OCI-LY1 (cell line): Measurements from ENCODE around the gene TXNRD1.

Experiments
- H2AFZ ChIP-seq: fragments of 200-600 bp; sonication (generic), shearing (Covaris generic); 2 replicates; pipeline ENCODE4 v1.6.0; 2014; ENCODE audit warnings: antibody characterized with exemption, mild to moderate bottlenecking, low read length
- H3F3A ChIP-seq: fragments of 200-600 bp; sonication (generic), shearing (Covaris generic); 2 replicates; pipeline ENCODE4 v1.6.0; 2014; ENCODE audit warnings: mild to moderate bottlenecking, antibody characterized with exemption, low read length, moderate library complexity; ENCODE audit not compliant: insufficient read depth
- H3K27ac ChIP-seq: fragments of 200-600 bp; sonication (generic); 2 replicates; pipeline ENCODE4 v1.5.1; 2014; ENCODE audit warnings: low read length, mixed run types, mild to moderate bottlenecking, low read depth; ENCODE audit not compliant: poor library complexity, severe bottlenecking
- H3K27me3 ChIP-seq: fragments of 200-600 bp; sonication (generic); 2 replicates; pipeline ENCODE4 v1.6.0; 2014; ENCODE audit warnings: antibody characterized with exemption, mild to moderate bottlenecking, low read length, moderate library complexity; ENCODE audit not compliant: insufficient read depth
- H3K36me3 ChIP-seq: fragments of 200-600 bp; sonication (generic); 2 replicates; pipeline ENCODE4 v1.6.1; 2014; ENCODE audit warnings: mild to moderate bottlenecking, antibody characterized with exemption, low read length, moderate library complexity, mixed read lengths; ENCODE audit not compliant: insufficient read depth
- H3K4me1 ChIP-seq: fragments of 200-600 bp; sonication (generic); 2 replicates; pipeline ENCODE4 v1.5.1; 2014; ENCODE audit warnings: mild to moderate bottlenecking, low read length, moderate library complexity; ENCODE audit not compliant: insufficient read depth, severe bottlenecking
- H3K4me2 ChIP-seq: fragments of 200-600 bp; sonication (generic), shearing (Covaris generic); 2 replicates; pipeline ENCODE4 v1.6.1; 2014; ENCODE audit warnings: low read length
- H3K4me3 ChIP-seq: fragments of 200-600 bp; sonication (generic); 2 replicates; pipeline ENCODE4 v1.5.1; 2014; ENCODE audit warnings: low read length, low read depth, mild to moderate bottlenecking, mixed read lengths; ENCODE audit not compliant: poor library complexity, severe bottlenecking
- H3K79me2 ChIP-seq: fragments of 200-600 bp; shearing (Covaris generic); 2 replicates; pipeline ENCODE4 v1.6.1; 2016; ENCODE audit warnings: mixed run types, low read length, mixed read lengths; ENCODE audit not compliant: insufficient read depth
- H3K9ac ChIP-seq: fragments of 200-600 bp; sonication (generic), shearing (Covaris generic); 2 replicates; pipeline ENCODE4 v1.6.1; 2014; ENCODE audit warnings: mild to moderate bottlenecking, low read length, mixed read lengths
- H3K9me2 ChIP-seq: fragments of 200-600 bp; sonication (generic), shearing (Covaris generic); 2 replicates; pipeline ENCODE4 v1.6.1; 2014; ENCODE audit warnings: low read depth, mild to moderate bottlenecking, low read length, mixed read lengths
- H3K9me3 ChIP-seq: fragments of 200-600 bp; shearing (Covaris generic); 2 replicates; pipeline ENCODE4 v1.6.1; 2014; ENCODE audit warnings: low read length, mixed read lengths
- H4K20me1 ChIP-seq: fragments of 200-600 bp; sonication (generic), shearing (Covaris generic); 2 replicates; pipeline ENCODE4 v1.6.0; 2016; ENCODE audit warnings: mild to moderate bottlenecking, low read length; ENCODE audit not compliant: insufficient read depth
- CTCF ChIP-seq: fragments of 200-600 bp; sonication (generic), shearing (Covaris generic); IDR thresholded peaks from 2 replicates; pipeline ENCODE4 v1.5.1; 2017; ENCODE audit warnings: mild to moderate bottlenecking, antibody characterized with exemption, low read length, moderate library complexity, mixed read lengths
- EZH2 ChIP-seq: fragments of 200-600 bp; sonication (generic), shearing (Covaris generic); IDR thresholded peaks from 2 replicates; pipeline ENCODE4 v1.8.0; 2017; ENCODE audit warnings: borderline replicate concordance, mixed run types, mild to moderate bottlenecking, antibody characterized with exemption, low read length, moderate library complexity, mixed read lengths

Gene TXNRD1

GRCh38 chr12:104290320-104290719 is 74.7 kb downstream of the TXNRD1 start:
- Histone ChIP-seq H4K20me1 (no peaks in the 10 kb centered on the region; the same call in 1 of the 2 replicates), H3K4me1 (peaks cover 22% of the 10 kb centered on the region), H3F3A (no peaks in the 10 kb centered on the region), H3K27ac (no peak overlapping the region), H3K4me2 (no peak overlapping the region), H3K9me3 (no peaks in the 10 kb centered on the region), H3K9me2 (no peaks in the 10 kb centered on the region), H3K9ac (no peak overlapping the region), H3K36me3 (peaks cover 27% of the 10 kb centered on the region), H2AFZ (no peak overlapping the region), H3K4me3 (no peak overlapping the region), H3K27me3 (no peaks in the 10 kb centered on the region), H3K79me2 (peaks cover 58% of the 10 kb centered on the region)
- TF ChIP-seq EZH2 = no peak
- TF ChIP-seq CTCF = no peak

- Histone ChIP-seq H3K27ac (no peak overlapping the region), H2AFZ (no peak overlapping the region), H3K9me2 (no peaks in the 10 kb centered on the region), H3K4me3 (no peak overlapping the region), H3K9ac (no peak overlapping the region), H4K20me1 (no peaks in the 10 kb centered on the region; the same call in 1 of the 2 replicates), H3K4me1 (peaks cover 20% of the 10 kb centered on the region), H3K79me2 (peaks cover 64% of the 10 kb centered on the region), H3K9me3 (no peaks in the 10 kb centered on the region), H3K27me3 (no peaks in the 10 kb centered on the region), H3K36me3 (peaks cover 33% of the 10 kb centered on the region), H3K4me2 (no peak overlapping the region), H3F3A (no peaks in the 10 kb centered on the region)
- TF ChIP-seq CTCF = no peak
- TF ChIP-seq EZH2 = no peak
These were observed 75.3 kb downstream of the TXNRD1 start for GRCh38 chr12:104290855-104291254.

- Histone ChIP-seq H3K79me2 (peaks cover 74% of the 10 kb centered on the region), H3F3A (no peaks in the 10 kb centered on the region), H3K9ac (no peak overlapping the region), H3K9me3 (no peaks in the 10 kb centered on the region), H3K4me2 (no peak overlapping the region), H2AFZ (no peak overlapping the region), H3K4me1 (peaks cover 12% of the 10 kb centered on the region), H3K27me3 (no peaks in the 10 kb centered on the region), H3K36me3 (peaks cover 43% of the 10 kb centered on the region), H4K20me1 (no peaks in the 10 kb centered on the region; the same call in 1 of the 2 replicates), H3K4me3 (no peak overlapping the region), H3K27ac (no peak overlapping the region), H3K9me2 (no peaks in the 10 kb centered on the region)
- TF ChIP-seq CTCF = no peak
- no peak for TF ChIP-seq EZH2
These were observed 76.4 kb downstream of the TXNRD1 start for GRCh38 chr12:104291867-104292524.
